Left lung (tissue), 10 donors: ENCODE measurements around the gene SHISA6. TPM values are rescaled to one million over a fixed set of nuclear protein-coding genes. Genes with fewer than 3 reads are reported as not detected.

Source experiments
- ATAC-seq: fragments of 200-7000 bp; cut with Tn5 transposase; one replicate; pipeline ENCODE4 v1.9.1; 2020; ENCODE audit warnings: moderate library complexity
- DNase-seq, 4 donors: peaks; one replicate each; pipeline ENCODE4 v3.0.0-alpha.2; 2013 to 2020
- H3K27ac ChIP-seq, 2 donors: fragments of 200-600 bp; sonication (generic) in 1 of 2; one replicate each; pipeline versions ENCODE4 v1.5.0 to v1.8.0; 2020 to 2021
- H3K27me3 ChIP-seq, 2 donors: fragments of 200-600 bp; sonication (generic) in 1 of 2; one replicate each; pipeline versions ENCODE4 v1.5.0 to v1.8.0; 2020 to 2021
- H3K36me3 ChIP-seq, 2 donors: fragments of 200-600 bp; sonication (generic) in 1 of 2; one replicate each; pipeline versions ENCODE4 v1.5.0 to v1.8.0; 2020 to 2021
- H3K4me1 ChIP-seq, 2 donors: fragments of 200-600 bp; one replicate each; pipeline ENCODE4 v1.8.0; 2021
- H3K4me3 ChIP-seq, 2 donors: fragments of 200-600 bp; sonication (generic) in 1 of 2; one replicate each; pipeline versions ENCODE4 v1.5.0 to v1.8.0; 2020 to 2021; ENCODE audit warnings: mild to moderate bottlenecking in 1 of 2
- H3K9me3 ChIP-seq, 2 donors: fragments of 200-600 bp; sonication (generic) in 1 of 2; one replicate each; pipeline versions ENCODE4 v1.5.0 to v1.8.0; 2020 to 2021
- intact Hi-C, 2 donors: fragments of 100-400 bp; cut with DNase I; formaldehyde crosslinking; loops; one replicate each; pipeline versions ENCODE4 v1.11.2 to v1.14.2; 2022
- polyA plus RNA-seq, 6 donors: library from polyadenylated mRNA; unstranded; fragments of 120-200 nt; gene quantifications; one replicate each; pipeline ENCODE4 v1.2.1, GENCODE V29; 2013; ENCODE audit not compliant: insufficient read length in 6 of 6
- total RNA-seq, 2 donors: library from RNA; stranded (reverse); fragmentation: NEBNext Ultra II Directional; extraction: Animal tissue kit (Norgen Biotek cat#: 25700); gene quantifications; one replicate each; pipeline ENCODE4 v1.2.1, GENCODE V29; 2021
- TF ChIP-seq, protein P1 (sequence below), 2 donors: fragments of 200-600 bp; sonication (generic) in 1 of 2; IDR thresholded peaks; one replicate each; pipeline versions ENCODE4 v1.5.0 to v1.8.0; 2021; ENCODE audit warnings: antibody characterized with exemption in 2 of 2
- donor health status: DM: no; HTN: yes; CAD: no.
- donor health status: DM: no; HTN: no; CAD: no.

SHISA6 gene
- total and polyA plus RNA-seq, 8 donors = 0.06 to 0.38 (median 0.19) TPM; not detected in 1

DNA sequence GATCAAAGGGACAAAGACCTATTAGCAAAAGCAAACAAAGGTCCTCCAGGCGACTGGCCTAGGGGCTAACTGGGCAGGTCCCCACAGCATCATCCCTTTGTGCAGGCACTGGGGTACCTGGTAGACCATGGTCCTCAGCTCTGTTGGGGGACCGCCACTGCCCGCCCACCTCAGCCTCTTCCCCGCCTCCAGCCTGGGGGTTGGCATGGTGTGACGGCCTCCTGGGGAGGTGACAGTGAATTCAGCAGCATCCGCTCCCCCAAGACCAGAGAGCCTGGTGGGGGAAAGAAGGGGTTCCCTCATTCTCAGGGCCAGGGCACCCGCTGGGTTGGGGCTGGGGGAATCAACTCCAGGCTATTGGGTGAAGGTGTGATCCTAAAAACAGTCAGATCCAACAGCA lies 318.6 kb downstream of the SHISA6 start:
- no peaks in the 10 kb centered on the region for H3K4me1 ChIP-seq
- TF ChIP-seq, protein P1, sequence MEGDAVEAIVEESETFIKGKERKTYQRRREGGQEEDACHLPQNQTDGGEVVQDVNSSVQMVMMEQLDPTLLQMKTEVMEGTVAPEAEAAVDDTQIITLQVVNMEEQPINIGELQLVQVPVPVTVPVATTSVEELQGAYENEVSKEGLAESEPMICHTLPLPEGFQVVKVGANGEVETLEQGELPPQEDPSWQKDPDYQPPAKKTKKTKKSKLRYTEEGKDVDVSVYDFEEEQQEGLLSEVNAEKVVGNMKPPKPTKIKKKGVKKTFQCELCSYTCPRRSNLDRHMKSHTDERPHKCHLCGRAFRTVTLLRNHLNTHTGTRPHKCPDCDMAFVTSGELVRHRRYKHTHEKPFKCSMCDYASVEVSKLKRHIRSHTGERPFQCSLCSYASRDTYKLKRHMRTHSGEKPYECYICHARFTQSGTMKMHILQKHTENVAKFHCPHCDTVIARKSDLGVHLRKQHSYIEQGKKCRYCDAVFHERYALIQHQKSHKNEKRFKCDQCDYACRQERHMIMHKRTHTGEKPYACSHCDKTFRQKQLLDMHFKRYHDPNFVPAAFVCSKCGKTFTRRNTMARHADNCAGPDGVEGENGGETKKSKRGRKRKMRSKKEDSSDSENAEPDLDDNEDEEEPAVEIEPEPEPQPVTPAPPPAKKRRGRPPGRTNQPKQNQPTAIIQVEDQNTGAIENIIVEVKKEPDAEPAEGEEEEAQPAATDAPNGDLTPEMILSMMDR (IDR thresholded peaks at IDR 0.05) = no peak
- peaks cover 0 to 7% of the 10 kb centered on the region in 2 donors for H3K9me3 ChIP-seq
- H3K36me3 ChIP-seq = no peaks in the 10 kb centered on the region
- DNase-seq (no peak), ATAC-seq (no peak)
- no peak overlapping the region for H3K4me3 ChIP-seq
- intact Hi-C loops = no loop called here
- no peaks in the 10 kb centered on the region for H3K27me3 ChIP-seq
- no peak overlapping the region for H3K27ac ChIP-seq

DNA sequence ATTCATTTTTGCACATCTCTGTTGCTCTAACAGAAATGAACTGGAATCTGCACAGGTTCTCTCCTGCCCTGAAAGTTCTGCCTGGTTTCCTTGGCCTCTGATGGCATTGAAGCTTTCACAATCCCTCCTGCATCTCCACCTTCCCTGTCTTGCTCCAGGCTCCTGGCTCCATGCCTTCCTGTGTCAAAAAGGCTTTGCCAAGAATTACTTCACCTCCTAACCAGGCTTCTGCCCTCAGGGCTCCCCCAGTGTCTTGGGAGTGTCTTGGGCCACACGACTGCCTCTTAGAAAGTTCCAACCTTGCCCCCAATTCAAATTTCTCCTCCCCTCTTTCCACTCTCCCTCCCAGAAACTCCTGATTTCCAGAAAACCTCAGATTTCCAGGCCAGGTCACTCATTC lies 320.3 kb downstream of the SHISA6 start:
- intact Hi-C loops = no loop called here
- H3K27me3 ChIP-seq = no peaks in the 10 kb centered on the region
- H3K36me3 ChIP-seq = no peaks in the 10 kb centered on the region
- DNase-seq (no peak), ATAC-seq (no peak)
- H3K4me3 ChIP-seq = no peak overlapping the region
- H3K4me1 ChIP-seq = no peaks in the 10 kb centered on the region
- H3K27ac ChIP-seq = no peak overlapping the region
- H3K9me3 ChIP-seq = peaks cover 0 to 7% of the 10 kb centered on the region in 2 donors
- TF ChIP-seq, protein P1 (IDR thresholded peaks at IDR 0.05) = no peak

DNA sequence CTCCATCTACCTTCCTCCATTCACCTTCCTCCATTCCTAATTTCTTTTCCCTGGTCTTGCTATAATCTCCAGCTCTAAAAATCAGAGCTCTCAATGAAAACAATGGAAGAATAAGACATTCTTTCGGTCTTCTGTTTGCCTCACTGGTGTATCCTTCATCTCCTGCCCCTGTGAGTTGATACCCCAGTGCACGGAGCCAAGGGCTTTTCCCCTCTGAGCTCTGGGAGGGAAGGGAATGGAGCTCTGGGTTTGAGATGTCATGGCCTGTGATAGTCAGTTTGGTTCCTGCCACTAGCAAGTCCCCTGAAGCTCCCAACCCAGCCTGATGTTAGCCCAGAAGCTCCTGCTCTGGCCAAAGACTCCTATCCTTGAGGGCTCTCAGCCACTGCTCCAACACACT lies 320.7 kb downstream of the SHISA6 start:
- ATAC-seq (no peak), DNase-seq (no peak)
- H3K27me3 ChIP-seq = no peaks in the 10 kb centered on the region
- no peaks in the 10 kb centered on the region for H3K4me1 ChIP-seq
- no peaks in the 10 kb centered on the region for H3K36me3 ChIP-seq
- intact Hi-C loops = no loop called here
- H3K9me3 ChIP-seq = peaks cover 0 to 5% of the 10 kb centered on the region in 2 donors
- H3K27ac ChIP-seq = no peak overlapping the region
- no peak overlapping the region for H3K4me3 ChIP-seq
- TF ChIP-seq, protein P1 (IDR thresholded peaks at IDR 0.05) = no peak

DNA sequence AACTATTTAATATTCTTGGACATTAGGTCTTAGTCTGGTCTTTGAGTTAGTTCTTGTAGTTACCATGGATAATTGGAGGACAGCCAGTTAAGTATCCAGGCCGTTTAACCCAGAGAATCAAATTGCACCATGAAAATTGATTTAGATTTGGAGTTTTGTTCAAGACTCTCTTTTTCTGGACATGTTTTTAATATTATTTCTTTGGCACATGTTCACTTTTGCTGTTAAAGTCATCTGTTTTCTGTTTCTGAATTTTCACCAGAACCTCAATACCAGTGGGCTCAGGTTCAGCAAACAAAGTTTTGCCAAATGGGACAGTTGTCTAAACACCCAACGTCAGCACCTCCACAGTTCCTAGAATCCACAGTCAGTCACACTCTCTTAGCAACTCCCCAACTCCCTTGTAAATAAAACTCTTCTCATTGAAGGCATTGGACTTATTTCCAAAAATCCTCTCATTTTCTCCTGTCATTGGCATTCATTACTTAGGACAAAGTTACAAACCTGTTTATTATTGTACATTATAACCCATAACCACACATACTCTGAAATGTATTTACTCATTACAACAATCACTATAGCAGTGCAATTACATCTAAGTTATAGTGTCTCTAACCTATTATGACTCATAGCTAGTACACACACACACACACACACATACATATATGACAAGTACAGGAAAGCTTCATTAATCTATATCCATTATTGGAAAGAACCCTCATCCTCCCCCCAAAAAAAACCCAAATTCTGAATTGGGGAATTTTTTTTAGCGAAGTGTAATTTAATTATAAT lies 323.8 kb downstream of the SHISA6 start:
- ATAC-seq = no peak
- Histone ChIP-seq H3K4me1 (no peaks in the 10 kb centered on the region), H3K9me3 (peaks cover 0 to 6% of the 10 kb centered on the region in 2 donors), H3K36me3 (no peaks in the 10 kb centered on the region), H3K4me3 (no peak overlapping the region), H3K27me3 (no peaks in the 10 kb centered on the region), H3K27ac (no peak overlapping the region)
- TF ChIP-seq, protein P1 (IDR thresholded peaks at IDR 0.05) = no peak
- DNase-seq = peak in 1 of 4 donors; percentile 7
- intact Hi-C loops = no loop called here

DNA sequence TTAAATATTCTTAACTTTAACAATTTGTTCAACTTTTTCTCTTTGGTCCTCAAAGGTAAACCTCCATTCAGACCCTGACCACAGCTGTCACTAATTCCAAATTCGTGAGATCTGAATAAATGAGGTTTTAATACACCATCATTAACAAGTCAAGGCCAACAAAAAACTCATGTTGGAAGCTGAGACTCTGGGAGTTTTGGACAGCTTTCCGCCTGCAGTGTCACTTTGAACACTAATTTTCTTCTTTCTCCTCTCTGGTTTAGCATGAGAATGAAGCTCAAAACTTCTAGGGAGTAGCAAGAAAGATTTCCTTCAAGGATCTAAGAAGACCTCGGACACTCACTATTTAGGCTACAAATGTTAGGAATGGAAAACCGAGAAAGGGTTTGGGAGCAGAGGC lies 324.6 kb downstream of the SHISA6 start:
- Histone ChIP-seq H3K9me3 (peaks cover 0 to 6% of the 10 kb centered on the region in 2 donors), H3K27ac (no peak overlapping the region), H3K4me3 (no peak overlapping the region), H3K27me3 (no peaks in the 10 kb centered on the region), H3K36me3 (no peaks in the 10 kb centered on the region), H3K4me1 (no peaks in the 10 kb centered on the region)
- no peak for ATAC-seq
- TF ChIP-seq, protein P1 (IDR thresholded peaks at IDR 0.05) = no peak
- no peak for DNase-seq
- intact Hi-C loops = no loop called here
